Neuron (in vitro differentiated cells): ENCODE data around the gene CAMK1G.

Experiments used
- H2AFZ ChIP-seq: one replicate; pipeline ENCODE4 v1.6.1; 2013; ENCODE audit warnings: low read depth, mild to moderate bottlenecking, inconsistent platforms, low read length, moderate library complexity
- H3K27me3 ChIP-seq: one replicate; pipeline ENCODE4 v1.6.1; 2013; ENCODE audit warnings: low read length; ENCODE audit not compliant: insufficient read depth
- H3K36me3 ChIP-seq: one replicate; pipeline ENCODE4 v1.6.1; 2013; ENCODE audit warnings: low read length; ENCODE audit not compliant: insufficient read depth
- H3K4me1 ChIP-seq: one replicate; pipeline ENCODE4 v1.6.1; 2013; ENCODE audit warnings: low read length; ENCODE audit not compliant: insufficient read depth
- H3K4me3 ChIP-seq: 2 replicates; pipeline ENCODE4 v1.5.1; 2013; ENCODE audit warnings: mild to moderate bottlenecking, low read length, moderate library complexity
- H3K9me3 ChIP-seq: one replicate; pipeline ENCODE4 v1.6.1; 2013; ENCODE audit warnings: low read length

The CAMK1G gene

GRCh38 chr1:209583408-209583807 is at the start of gene CAMK1G:
TSS of gene CAMK1G (plus strand) at chr1:209583714. CDS start at chr1:209594984, 11,270 bp downstream.
- H3K36me3 ChIP-seq, result no peaks in the 10 kb centered on the region
- no peak within 1 kb of the TSS for H2AFZ ChIP-seq
- H3K4me1 ChIP-seq, result no peaks in the 10 kb centered on the region
- H3K9me3 ChIP-seq, result no peaks in the 10 kb centered on the region
- peak within 1 kb of the TSS; percentile 39 for H3K4me3 ChIP-seq
- H3K27me3 ChIP-seq, result peaks cover 19% of the 10 kb centered on the region

- Histone ChIP-seq H3K4me3 (no peak overlapping the region), H2AFZ (no peak overlapping the region), H3K4me1 (no peaks in the 10 kb centered on the region), H3K27me3 (no peaks in the 10 kb centered on the region), H3K36me3 (no peaks in the 10 kb centered on the region), H3K9me3 (no peaks in the 10 kb centered on the region)
Observed at GRCh38 chr1:209534496-209535250, 48.8 kb upstream of the CAMK1G start.

GRCh38 chr1:209536843-209537242 is 46.7 kb upstream of the CAMK1G start:
- Histone ChIP-seq H3K9me3 (no peaks in the 10 kb centered on the region), H3K4me1 (no peaks in the 10 kb centered on the region), H3K27me3 (no peaks in the 10 kb centered on the region), H3K36me3 (no peaks in the 10 kb centered on the region), H3K4me3 (no peak overlapping the region), H2AFZ (no peak overlapping the region)

GRCh38 chr1:209537336-209538114 is 46.0 kb upstream of the CAMK1G start:
- Histone ChIP-seq H2AFZ (no peak overlapping the region), H3K27me3 (no peaks in the 10 kb centered on the region), H3K4me1 (no peaks in the 10 kb centered on the region), H3K4me3 (no peak overlapping the region), H3K36me3 (no peaks in the 10 kb centered on the region), H3K9me3 (no peaks in the 10 kb centered on the region)

GRCh38 chr1:209539576-209539975 is 43.9 kb upstream of the CAMK1G start:
- H3K9me3 ChIP-seq, result no peaks in the 10 kb centered on the region
- no peak overlapping the region for H2AFZ ChIP-seq
- no peaks in the 10 kb centered on the region for H3K36me3 ChIP-seq
- no peak overlapping the region for H3K4me3 ChIP-seq
- H3K27me3 ChIP-seq, result no peaks in the 10 kb centered on the region
- no peaks in the 10 kb centered on the region for H3K4me1 ChIP-seq

- no peaks in the 10 kb centered on the region for H3K4me1 ChIP-seq
- no peak overlapping the region for H2AFZ ChIP-seq
- no peaks in the 10 kb centered on the region for H3K36me3 ChIP-seq
- H3K27me3 ChIP-seq, result no peaks in the 10 kb centered on the region
- H3K9me3 ChIP-seq, result no peaks in the 10 kb centered on the region
- H3K4me3 ChIP-seq, result no peak overlapping the region
Observed at GRCh38 chr1:209542585-209542984, 40.9 kb upstream of the CAMK1G start.

- Histone ChIP-seq H3K9me3 (no peaks in the 10 kb centered on the region), H2AFZ (no peak overlapping the region), H3K4me1 (no peaks in the 10 kb centered on the region), H3K36me3 (no peaks in the 10 kb centered on the region), H3K4me3 (no peak overlapping the region), H3K27me3 (no peaks in the 10 kb centered on the region)
Observed at GRCh38 chr1:209544098-209544497, 39.4 kb upstream of the CAMK1G start.

- no peak overlapping the region for H2AFZ ChIP-seq
- no peaks in the 10 kb centered on the region for H3K36me3 ChIP-seq
- no peak overlapping the region for H3K4me3 ChIP-seq
- no peaks in the 10 kb centered on the region for H3K9me3 ChIP-seq
- no peaks in the 10 kb centered on the region for H3K4me1 ChIP-seq
- H3K27me3 ChIP-seq, result no peaks in the 10 kb centered on the region
Observed at GRCh38 chr1:209545423-209545822, 38.1 kb upstream of the CAMK1G start.

GRCh38 chr1:209546390-209547085 is 37.0 kb upstream of the CAMK1G start:
- H3K4me3 ChIP-seq, result no peak overlapping the region
- H3K27me3 ChIP-seq, result no peaks in the 10 kb centered on the region
- H3K36me3 ChIP-seq, result no peaks in the 10 kb centered on the region
- no peaks in the 10 kb centered on the region for H3K9me3 ChIP-seq
- no peak overlapping the region for H2AFZ ChIP-seq
- H3K4me1 ChIP-seq, result no peaks in the 10 kb centered on the region

- no peaks in the 10 kb centered on the region for H3K9me3 ChIP-seq
Observed at GRCh38 chr1:209547626-209548025, 35.9 kb upstream of the CAMK1G start.

GRCh38 chr1:209549443-209550205 is 33.9 kb upstream of the CAMK1G start:
- no peaks in the 10 kb centered on the region for H3K9me3 ChIP-seq
- no peak overlapping the region for H3K4me3 ChIP-seq
- no peaks in the 10 kb centered on the region for H3K4me1 ChIP-seq
- H2AFZ ChIP-seq, result no peak overlapping the region
- no peaks in the 10 kb centered on the region for H3K36me3 ChIP-seq
- H3K27me3 ChIP-seq, result no peaks in the 10 kb centered on the region

More at GRCh38 chr1:209547626-209548025, 35.9 kb upstream of the CAMK1G start:
- no peak overlapping the region for H2AFZ ChIP-seq
- H3K27me3 ChIP-seq, result no peaks in the 10 kb centered on the region
- H3K4me1 ChIP-seq, result no peaks in the 10 kb centered on the region
- H3K4me3 ChIP-seq, result no peak overlapping the region
- no peaks in the 10 kb centered on the region for H3K36me3 ChIP-seq

- Histone ChIP-seq H3K4me1 (no peaks in the 10 kb centered on the region), H3K4me3 (no peak overlapping the region), H3K27me3 (no peaks in the 10 kb centered on the region), H2AFZ (no peak overlapping the region), H3K9me3 (no peaks in the 10 kb centered on the region), H3K36me3 (no peaks in the 10 kb centered on the region)
Observed at GRCh38 chr1:209550519-209550918, 33.0 kb upstream of the CAMK1G start.
